Common myeloid progenitor, CD34-positive (primary cell): Measurements from ENCODE around the gene RYR2.

Source experiments
- CTCF ChIA-PET: fragments of 350-600 bp; sonication (Branson Sonifier 250); formaldehyde crosslinking; loops from one replicate; lab custom pipeline; 2021; ENCODE audit warnings: antibody characterized with exemption; lab: Charles Lee
- POLR2A ChIA-PET: fragments of 350-600 bp; sonication (Branson Sonifier 250); formaldehyde crosslinking; loops from one replicate; lab custom pipeline; 2021; ENCODE audit warnings: antibody characterized with exemption; lab: Charles Lee
- DNase-seq, 3 donors: peaks; one replicate each; pipeline versions ENCODE4 v3.0.0 to v3.0.0-alpha.2; 2013
- H3K27ac ChIP-seq, 2 experiments: 1 replicate in 1 of 2; 2 replicates in 1 of 2; pipeline ENCODE4 v1.7.0; 2013; ENCODE audit warnings: inconsistent platforms in 2 of 2, low read length in 2 of 2, mild to moderate bottlenecking in 2 of 2, low read depth in 1 of 2, moderate library complexity in 1 of 2; ENCODE audit not compliant: severe bottlenecking in 2 of 2, insufficient read depth in 1 of 2, poor library complexity in 1 of 2
- H3K27me3 ChIP-seq, 5 experiments: replicated peaks in 2 of 5; 1 replicate in 3 of 5; 2 replicates in 2 of 5; pipeline versions ENCODE4 v1.6.1 to v1.7.0; 2013; ENCODE audit warnings: low read length in 4 of 5, mild to moderate bottlenecking in 2 of 5, moderate library complexity in 2 of 5, inconsistent platforms in 1 of 5; ENCODE audit not compliant: insufficient read depth in 5 of 5, control insufficient read depth in 4 of 5
- H3K36me3 ChIP-seq, 4 experiments: 1 replicate in 2 of 4; 2 replicates in 2 of 4; pipeline versions ENCODE4 v1.6.1 to v1.7.0; 2013; ENCODE audit warnings: low read length in 3 of 4, control low read depth in 1 of 4, mild to moderate bottlenecking in 1 of 4; ENCODE audit not compliant: control insufficient read depth in 4 of 4, insufficient read depth in 4 of 4
- H3K4me1 ChIP-seq, 4 experiments: 1 replicate in 3 of 4; 2 replicates in 1 of 4; pipeline versions ENCODE4 v1.6.1 to v1.7.1; 2013; ENCODE audit warnings: low read length in 3 of 4, mild to moderate bottlenecking in 3 of 4, control low read depth in 1 of 4, inconsistent platforms in 1 of 4, moderate library complexity in 1 of 4; ENCODE audit not compliant: control insufficient read depth in 4 of 4, insufficient read depth in 4 of 4; ENCODE audit errors: control extremely low read depth in 1 of 4
- H3K4me3 ChIP-seq, 7 experiments: 1 replicate in 4 of 7; 2 replicates in 3 of 7; pipeline versions ENCODE4 v1.5.1 to v1.7.0; 2013; ENCODE audit warnings: mild to moderate bottlenecking in 7 of 7, low read length in 6 of 7, moderate library complexity in 6 of 7, inconsistent platforms in 2 of 7, low read depth in 2 of 7, control low read depth in 1 of 7; ENCODE audit not compliant: insufficient read depth in 4 of 7, control insufficient read depth in 1 of 7; ENCODE audit errors: extremely low read depth in 1 of 7
- H3K9me3 ChIP-seq, 5 experiments: 1 replicate in 4 of 5; 2 replicates in 1 of 5; pipeline versions ENCODE4 v1.6.1 to v1.7.1; 2013; ENCODE audit warnings: low read length in 4 of 5, mild to moderate bottlenecking in 2 of 5, inconsistent platforms in 1 of 5, low read depth in 1 of 5, moderate library complexity in 1 of 5; ENCODE audit not compliant: control insufficient read depth in 4 of 5, insufficient read depth in 2 of 5; ENCODE audit errors: control extremely low read depth in 1 of 5
- WGBS: methylation state at CpG from one replicate; pipeline ENCODE4 v1.1.5; 2013; ENCODE audit not compliant: insufficient coverage; 5-methylcytosine and 5-hydroxymethylcytosine counted together

Gene RYR2

DNA sequence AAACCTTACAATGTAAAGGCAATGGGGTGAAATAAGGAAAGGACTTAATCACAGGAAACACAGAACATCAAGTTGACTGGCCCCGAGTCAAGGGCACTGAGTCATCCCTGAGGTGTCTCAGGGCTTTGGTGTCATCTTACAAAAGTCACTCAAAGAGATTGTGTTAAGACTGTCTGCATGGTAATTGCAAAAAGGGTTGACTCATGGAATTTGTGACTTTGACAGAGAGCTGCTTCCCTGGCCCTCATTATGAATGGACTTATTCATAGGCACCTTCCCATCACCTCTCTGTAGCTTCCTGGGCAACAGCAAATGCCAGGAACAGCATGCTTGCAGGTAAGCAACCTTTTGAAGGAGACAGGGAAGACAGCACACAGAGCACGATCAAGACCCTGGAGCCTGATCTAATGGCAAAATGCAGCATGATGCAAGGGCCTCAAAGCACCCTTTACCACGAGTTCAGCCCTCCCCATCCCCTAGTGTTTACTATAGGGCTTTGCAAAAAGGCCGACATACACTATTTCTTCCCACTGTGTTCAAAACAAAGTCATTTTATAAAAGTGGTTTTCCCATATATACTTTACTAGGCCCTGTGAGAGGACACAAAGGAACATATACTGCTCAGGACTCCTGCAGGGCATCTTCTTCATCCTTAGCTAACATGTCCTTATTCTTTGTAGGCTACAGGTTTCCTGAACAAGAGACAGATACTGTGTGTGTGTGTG is 831.7 kb downstream of the RYR2 start:
- Histone ChIP-seq H3K27ac (no peak overlapping the region), H3K4me1 (no peaks in the 10 kb centered on the region), H3K27me3 (no peaks in the 10 kb centered on the region), H3K9me3 (no peaks in the 10 kb centered on the region), H3K4me3 (no peak overlapping the region), H3K36me3 (no peaks in the 10 kb centered on the region)
- WGBS = 98% methylated on average over 4 of the region's 4 CpGs
- ChIA-PET POLR2A (no interaction called here), CTCF (interaction anchor here (2.9 kb wide), 1 partner anchor 14 kb away, joined by 9 read pairs; no protein-coding TSS in a partner anchor)
- peak in 1 of 3 donors; percentile 5 for DNase-seq

- CTCF ChIA-PET = interaction anchor here (1.6 kb wide), 1 partner anchor 17 kb away, joined by 3 read pairs; no protein-coding TSS in a partner anchor
These were observed 833.3 kb downstream of the RYR2 start for GRCh38 chr1:237875291-237875690.

DNA sequence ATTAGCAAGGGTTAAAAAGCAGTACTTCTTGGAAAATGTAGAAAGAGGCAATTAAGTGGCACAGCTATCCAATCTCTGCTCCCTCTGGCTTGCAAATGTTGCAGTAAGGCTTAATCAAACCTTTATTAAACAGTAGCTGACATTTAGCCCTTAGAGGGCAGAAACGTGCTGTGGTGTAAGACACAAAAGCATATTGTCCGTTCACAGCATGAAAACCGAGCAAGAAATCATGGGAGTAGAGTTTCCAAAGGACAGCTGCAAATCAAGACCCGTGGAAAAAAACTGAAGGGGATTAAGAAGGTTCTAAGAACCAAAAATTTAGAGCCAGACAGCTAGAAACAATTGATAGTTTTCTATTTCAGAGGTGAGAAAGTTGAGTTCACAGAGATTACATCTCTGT is 835.6 kb downstream of the RYR2 start:
- no peaks in the 10 kb centered on the region for H3K9me3 ChIP-seq
- CTCF ChIA-PET = interaction anchor here (0.6 to 1.9 kb wide), 2 partner anchors 14 to 63 kb away, joined by 3 to 11 read pairs; no protein-coding TSS in a partner anchor
- H3K27me3 ChIP-seq = no peaks in the 10 kb centered on the region
- H3K4me3 ChIP-seq = no peak overlapping the region
- H3K27ac ChIP-seq = no peak overlapping the region
- no peaks in the 10 kb centered on the region for H3K36me3 ChIP-seq
- 83% methylated on average over 4 of the region's 4 CpGs for WGBS
- DNase-seq = no peak
- POLR2A ChIA-PET = no interaction called here
- H3K4me1 ChIP-seq = no peaks in the 10 kb centered on the region

More at GRCh38 chr1:237875291-237875690, 833.3 kb downstream of the RYR2 start:
- no peaks in the 10 kb centered on the region for H3K27me3 ChIP-seq
- POLR2A ChIA-PET = no interaction called here
- no peaks in the 10 kb centered on the region for H3K4me1 ChIP-seq
- no peak overlapping the region for H3K4me3 ChIP-seq
- H3K27ac ChIP-seq = no peak overlapping the region
- no peaks in the 10 kb centered on the region for H3K36me3 ChIP-seq
- 96% methylated on average over 4 of the region's 8 CpGs for WGBS
- H3K9me3 ChIP-seq = no peaks in the 10 kb centered on the region
- no peak for DNase-seq

GRCh38 chr1:237878406-237878805 is 836.4 kb downstream of the RYR2 start:
- H3K36me3 ChIP-seq = no peaks in the 10 kb centered on the region
- no peak for DNase-seq
- no peaks in the 10 kb centered on the region for H3K27me3 ChIP-seq
- no peak overlapping the region for H3K4me3 ChIP-seq
- H3K27ac ChIP-seq = no peak overlapping the region
- POLR2A ChIA-PET = no interaction called here
- no peaks in the 10 kb centered on the region for H3K9me3 ChIP-seq
- CTCF ChIA-PET = interaction anchor here (1.9 kb wide), 1 partner anchor 15 kb away, joined by 11 read pairs; no protein-coding TSS in a partner anchor
- no peaks in the 10 kb centered on the region for H3K4me1 ChIP-seq
- WGBS = no CpG with 5 or more reads among the region's 1 CpG

DNA sequence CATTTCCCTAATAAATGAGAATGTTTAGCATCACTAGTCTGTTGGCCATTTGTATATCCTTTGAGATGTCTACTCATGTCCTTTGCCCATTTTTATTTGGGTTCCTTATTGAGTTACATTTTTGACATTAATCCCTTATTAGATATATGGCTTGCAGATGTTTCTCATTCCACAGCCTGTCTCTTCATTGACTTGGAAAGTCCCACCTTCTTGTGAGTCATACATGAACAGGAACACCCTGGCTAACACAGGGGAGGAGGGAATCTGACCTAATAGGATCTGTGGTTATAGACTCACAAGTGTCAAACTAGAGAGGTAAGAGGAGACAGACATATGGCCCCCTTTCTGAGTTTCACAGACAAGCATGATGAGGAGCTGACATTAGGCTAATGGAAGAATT is 837.2 kb downstream of the RYR2 start:
- Histone ChIP-seq H3K27me3 (no peaks in the 10 kb centered on the region), H3K9me3 (no peaks in the 10 kb centered on the region), H3K36me3 (no peaks in the 10 kb centered on the region), H3K4me3 (no peak overlapping the region), H3K4me1 (no peaks in the 10 kb centered on the region), H3K27ac (no peak overlapping the region)
- CTCF ChIA-PET = no interaction called here
- peak in 2 of 3 donors; percentile 3 to 10 for DNase-seq
- POLR2A ChIA-PET = no interaction called here
